Nephron progenitor cell (in vitro differentiated cells): ENCODE results near the gene CBX7.

Experiments
- DNase-seq: peaks from one replicate; pipeline ENCODE4 v3.0.0; 2021
- H3K27ac Mint-ChIP-seq: 2 replicates; pipeline ENCODE4 v1.8.0; 2021; ENCODE audit warnings: mild to moderate bottlenecking, moderate library complexity, mixed read lengths
- H3K27me3 Mint-ChIP-seq: 2 replicates; pipeline ENCODE4 v1.8.0; 2021; ENCODE audit warnings: mild to moderate bottlenecking, low read depth, mixed read lengths; ENCODE audit not compliant: poor library complexity
- H3K36me3 Mint-ChIP-seq: 2 replicates; pipeline ENCODE4 v1.8.0; 2021; ENCODE audit warnings: low read depth, mixed read lengths
- H3K4me1 Mint-ChIP-seq: 2 replicates; pipeline ENCODE4 v1.8.0; 2021; ENCODE audit warnings: mixed read lengths
- H3K4me3 Mint-ChIP-seq: 2 replicates; pipeline ENCODE4 v1.8.0; 2021; ENCODE audit warnings: mild to moderate bottlenecking, moderate library complexity, mixed read lengths
- H3K9me3 Mint-ChIP-seq: 2 replicates; pipeline ENCODE4 v1.8.0; 2021; ENCODE audit warnings: mild to moderate bottlenecking, moderate library complexity, mixed read lengths
- CTCF ChIP-seq: fragments of 200-600 bp; sonication (generic); IDR thresholded peaks from 2 replicates; pipeline ENCODE4 v1.5.0; 2021; ENCODE audit warnings: antibody characterized with exemption

Gene CBX7

DNA sequence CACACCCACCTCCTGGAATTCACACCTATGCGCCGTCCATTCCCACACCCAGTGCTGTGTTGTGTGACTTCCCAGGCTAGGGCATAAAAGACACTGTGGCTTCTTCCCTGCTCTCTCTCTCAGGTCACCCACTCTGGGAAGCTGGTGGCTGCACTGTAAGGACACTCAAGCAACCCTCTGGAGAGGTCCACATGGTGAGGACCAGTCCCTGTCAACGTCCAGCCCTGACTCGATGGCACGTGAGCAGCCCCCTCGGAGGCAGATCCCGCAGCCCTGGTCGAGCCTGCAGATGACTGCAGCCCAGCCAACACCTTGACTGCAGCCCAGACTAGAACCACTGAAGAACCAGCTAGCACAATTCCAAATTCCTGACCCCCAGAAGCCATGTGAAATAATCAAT, 16.2 kb downstream of the CBX7 start:
- no peaks in the 10 kb centered on the region for H3K36me3 Mint-ChIP-seq
- peaks cover 36% of the 10 kb centered on the region for H3K4me1 Mint-ChIP-seq
- peaks cover 11% of the 10 kb centered on the region for H3K27me3 Mint-ChIP-seq
- TF ChIP-seq CTCF: no peak
- H3K9me3 Mint-ChIP-seq: no peaks in the 10 kb centered on the region
- no peak for DNase-seq
- no peak overlapping the region for H3K4me3 Mint-ChIP-seq
- H3K27ac Mint-ChIP-seq: no peak overlapping the region

DNA sequence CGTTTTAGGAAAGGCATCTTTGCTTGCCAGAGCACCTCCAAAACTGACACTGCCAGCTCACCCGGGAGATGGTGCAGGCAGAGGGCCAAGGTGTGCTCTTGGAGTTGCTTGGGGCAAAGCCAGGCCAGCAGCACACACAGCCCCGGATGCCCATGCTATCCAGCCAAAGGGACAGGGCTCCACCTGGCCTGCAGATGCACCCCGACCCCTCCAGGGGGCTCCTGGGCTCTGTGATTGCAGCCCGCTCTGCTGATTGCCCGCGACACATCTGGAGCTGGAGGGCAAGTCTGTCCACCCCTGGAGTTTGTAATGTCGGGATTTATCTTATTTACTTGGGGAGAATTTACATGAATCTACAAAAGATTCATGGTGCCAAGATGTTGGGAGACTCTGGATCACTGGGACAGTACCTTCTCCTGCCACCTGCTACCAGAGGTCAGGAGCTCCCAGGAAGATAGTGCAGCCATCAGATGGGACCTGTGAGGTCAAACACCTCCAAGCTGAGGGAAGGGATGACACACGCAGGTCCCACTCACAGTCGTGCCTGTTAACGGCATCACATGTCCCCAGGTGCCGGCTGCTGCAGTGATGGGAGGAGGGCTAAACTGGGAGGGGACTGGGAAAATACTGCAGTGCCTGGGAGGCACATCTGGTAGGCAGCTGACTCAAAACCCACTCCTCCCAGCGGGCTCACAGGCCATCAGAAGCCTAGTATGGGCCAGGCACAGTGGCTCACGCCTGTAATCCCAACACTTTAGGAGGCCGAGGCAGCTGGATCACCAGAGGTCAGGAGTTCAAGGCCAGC, 17.2 kb downstream of the CBX7 start:
- peak; percentile 82 for TF ChIP-seq CTCF
- Mint-ChIP-seq H3K9me3 (no peaks in the 10 kb centered on the region), H3K36me3 (no peaks in the 10 kb centered on the region), H3K4me3 (no peak overlapping the region), H3K4me1 (peaks cover 46% of the 10 kb centered on the region), H3K27me3 (peaks cover 11% of the 10 kb centered on the region), H3K27ac (no peak overlapping the region)
- DNase-seq: peak; percentile 82

DNA sequence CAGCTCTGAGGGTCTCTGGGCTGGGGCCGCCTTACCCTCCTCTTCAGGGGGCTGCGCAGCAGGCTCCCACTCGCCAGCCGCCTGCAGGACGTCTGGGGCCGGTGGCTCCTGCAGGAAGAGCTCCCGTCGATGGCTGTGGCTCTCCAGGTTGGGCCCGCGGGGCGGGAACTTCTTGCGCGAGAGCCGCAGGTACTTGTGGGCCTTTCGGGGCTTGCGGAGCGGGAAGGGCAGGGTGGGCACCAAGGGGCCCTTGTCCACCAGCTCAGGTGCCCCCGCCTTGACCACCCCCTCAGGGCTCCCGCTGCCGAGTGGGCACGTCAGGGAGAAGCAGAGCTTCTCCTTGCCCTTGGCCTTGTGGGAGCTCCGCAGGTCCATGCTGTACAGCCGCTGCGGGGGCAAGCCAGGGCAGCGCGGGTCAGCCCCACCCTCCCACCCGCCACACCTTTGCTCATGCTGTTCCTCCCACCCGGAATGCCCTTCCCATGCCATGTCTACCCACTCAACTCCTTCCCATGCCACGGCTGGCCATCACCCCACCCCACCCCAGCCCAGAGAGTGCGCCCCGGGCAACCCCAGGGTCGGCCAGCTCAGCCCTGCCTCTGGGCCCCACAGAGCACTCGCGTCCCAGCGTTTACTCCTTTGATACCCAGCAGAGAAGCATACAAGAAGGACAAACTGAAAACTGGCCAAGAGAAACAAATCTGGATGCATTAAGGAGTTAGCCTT, 18.0 kb downstream of the CBX7 start:
- Mint-ChIP-seq H3K27ac (no peak overlapping the region), H3K27me3 (peaks cover 8% of the 10 kb centered on the region), H3K9me3 (no peaks in the 10 kb centered on the region), H3K4me1 (peaks cover 48% of the 10 kb centered on the region), H3K36me3 (no peaks in the 10 kb centered on the region), H3K4me3 (no peak overlapping the region)
- no peak for DNase-seq
- no peak for TF ChIP-seq CTCF

- H3K4me1 Mint-ChIP-seq: peaks cover 54% of the 10 kb centered on the region
- no peak overlapping the region for H3K27ac Mint-ChIP-seq
- no peak for DNase-seq
- no peak overlapping the region for H3K4me3 Mint-ChIP-seq
- no peaks in the 10 kb centered on the region for H3K36me3 Mint-ChIP-seq
- peaks cover 5% of the 10 kb centered on the region for H3K27me3 Mint-ChIP-seq
- H3K9me3 Mint-ChIP-seq: peaks cover 1% of the 10 kb centered on the region
- TF ChIP-seq CTCF: no peak
Observed at GRCh38 chr22:39133871-39134270, 18.6 kb downstream of the CBX7 start.

GRCh38 chr22:39132871-39133524, 19.5 kb downstream of the CBX7 start:
- H3K4me3 Mint-ChIP-seq: no peak overlapping the region
- no peaks in the 10 kb centered on the region for H3K36me3 Mint-ChIP-seq
- no peak for DNase-seq
- H3K4me1 Mint-ChIP-seq: peaks cover 48% of the 10 kb centered on the region
- H3K9me3 Mint-ChIP-seq: peaks cover 5% of the 10 kb centered on the region
- TF ChIP-seq CTCF: no peak
- H3K27ac Mint-ChIP-seq: no peak overlapping the region
- H3K27me3 Mint-ChIP-seq: peaks cover 8% of the 10 kb centered on the region
